Astrocyte (in vitro differentiated cells and primary cell): ENCODE measurements around the gene STAC2. TPM values are rescaled to one million over a fixed set of nuclear protein-coding genes. Genes with fewer than 3 reads are reported as not detected.

Experiments used
- DNase-seq: peaks from one replicate; pipeline ENCODE4 v3.0.0-alpha.2; 2010; ENCODE audit warnings: low read depth
- FAIRE-seq: peaks from 2 replicates; lab custom pipeline; 2011; peaks lifted over from hg19 to GRCh38; lab: Jason Lieb, UNC
- H2AFZ ChIP-seq: 2 replicates; pipeline ENCODE4 v1.6.0; 2012; ENCODE audit warnings: low read depth, low read length, inconsistent platforms
- H3K27ac ChIP-seq: 2 replicates; pipeline ENCODE4 v1.5.1; 2011; ENCODE audit warnings: low read depth, low read length, inconsistent platforms
- H3K27me3 ChIP-seq: 2 replicates; pipeline ENCODE4 v1.6.0; 2011; ENCODE audit warnings: low read length, inconsistent platforms; ENCODE audit not compliant: insufficient read depth
- H3K36me3 ChIP-seq: 2 replicates; pipeline ENCODE4 v1.5.1; 2011; ENCODE audit warnings: low read length, inconsistent platforms; ENCODE audit not compliant: insufficient read depth
- H3K4me1 ChIP-seq: 2 replicates; pipeline ENCODE4 v1.5.1; 2011; ENCODE audit warnings: low read length, inconsistent platforms; ENCODE audit not compliant: insufficient read depth
- H3K4me2 ChIP-seq: 2 replicates; pipeline ENCODE4 v1.6.0; 2012; ENCODE audit warnings: low read length, inconsistent platforms
- H3K4me3 ChIP-seq: 2 replicates; pipeline ENCODE4 v1.5.1; 2011; ENCODE audit warnings: low read depth, mild to moderate bottlenecking, low read length, inconsistent platforms; ENCODE audit not compliant: insufficient read depth
- H3K79me2 ChIP-seq: 2 replicates; pipeline ENCODE4 v1.6.0; 2012; ENCODE audit warnings: mild to moderate bottlenecking, low read length, inconsistent platforms; ENCODE audit not compliant: insufficient read depth
- H3K9ac ChIP-seq: 2 replicates; pipeline ENCODE4 v1.6.0; 2012; ENCODE audit warnings: mild to moderate bottlenecking, low read length, inconsistent platforms
- H3K9me3 ChIP-seq: 2 replicates; pipeline ENCODE4 v1.5.1; 2012; ENCODE audit warnings: low read depth, mild to moderate bottlenecking, low read length, inconsistent platforms; ENCODE audit not compliant: insufficient read depth
- H4K20me1 ChIP-seq: 2 replicates; pipeline ENCODE4 v1.6.0; 2012; ENCODE audit warnings: low read length, inconsistent platforms; ENCODE audit not compliant: insufficient read depth
- H3K27ac Mint-ChIP-seq: one replicate; pipeline ENCODE4 v1.8.0; 2021; ENCODE audit warnings: mild to moderate bottlenecking, mixed read lengths; ENCODE audit not compliant: unreplicated experiment
- H3K27me3 Mint-ChIP-seq: one replicate; pipeline ENCODE4 v1.8.0; 2021; ENCODE audit warnings: low read depth, mixed read lengths; ENCODE audit not compliant: unreplicated experiment
- H3K36me3 Mint-ChIP-seq: one replicate; pipeline ENCODE4 v1.8.0; 2021; ENCODE audit warnings: low read depth, mixed read lengths; ENCODE audit not compliant: unreplicated experiment
- H3K4me1 Mint-ChIP-seq: one replicate; pipeline ENCODE4 v1.8.0; 2021; ENCODE audit warnings: low read depth, mixed read lengths; ENCODE audit not compliant: unreplicated experiment
- H3K4me3 Mint-ChIP-seq: one replicate; pipeline ENCODE4 v1.8.0; 2021; ENCODE audit warnings: mild to moderate bottlenecking, moderate library complexity, mixed read lengths; ENCODE audit not compliant: unreplicated experiment
- H3K9me3 Mint-ChIP-seq: one replicate; pipeline ENCODE4 v1.8.0; 2021; ENCODE audit warnings: mild to moderate bottlenecking, mixed read lengths; ENCODE audit not compliant: unreplicated experiment
- CTCF ChIP-seq: IDR thresholded peaks from 2 replicates; pipeline ENCODE4 v1.5.1; 2011; ENCODE audit warnings: low read depth, mild to moderate bottlenecking, inconsistent platforms, low read length, moderate library complexity; ENCODE audit not compliant: insufficient read depth
- EZH2 ChIP-seq: IDR thresholded peaks from 2 replicates; pipeline ENCODE4 v1.6.1; 2012; ENCODE audit warnings: mild to moderate bottlenecking, low read length, inconsistent platforms; ENCODE audit not compliant: insufficient read depth
- total RNA-seq: library from RNA; stranded (reverse); gene quantifications from 2 replicates; pipeline ENCODE4 v1.2.1, GENCODE V29; 2021

STAC2 gene
- total RNA-seq, 1 donor from 2014 or later: not detected

GRCh38 chr17:39240631-39241030 is 14.9 kb upstream of the STAC2 start:
- Histone ChIP-seq H3K79me2 (no peaks in the 10 kb centered on the region), H3K27ac (no peak overlapping the region), H4K20me1 (peaks cover 4% of the 10 kb centered on the region), H3K4me2 (no peak overlapping the region), H3K27me3 (peaks cover 3% of the 10 kb centered on the region), H3K36me3 (no peaks in the 10 kb centered on the region), H3K9me3 (no peaks in the 10 kb centered on the region), H3K9ac (no peak overlapping the region), H3K4me1 (peaks cover 7% of the 10 kb centered on the region), H2AFZ (no peak overlapping the region), H3K4me3 (no peak overlapping the region)
- no peak overlapping the region for H3K27ac Mint-ChIP-seq
- FAIRE-seq: no peak
- H3K27me3 Mint-ChIP-seq: peaks cover 17% of the 10 kb centered on the region
- H3K9me3 Mint-ChIP-seq: no peaks in the 10 kb centered on the region
- DNase-seq: no peak
- peaks cover 2% of the 10 kb centered on the region for H3K4me1 Mint-ChIP-seq
- TF ChIP-seq EZH2 (no peak), CTCF (no peak)
- no peaks in the 10 kb centered on the region for H3K36me3 Mint-ChIP-seq
- H3K4me3 Mint-ChIP-seq: no peak overlapping the region

- Mint-ChIP-seq H3K4me1 (peaks cover 2% of the 10 kb centered on the region), H3K27ac (no peak overlapping the region), H3K36me3 (no peaks in the 10 kb centered on the region), H3K9me3 (no peaks in the 10 kb centered on the region), H3K27me3 (peaks cover 22% of the 10 kb centered on the region), H3K4me3 (no peak overlapping the region)
- Histone ChIP-seq H4K20me1 (peaks cover 4% of the 10 kb centered on the region), H3K9ac (no peak overlapping the region), H3K4me2 (no peak overlapping the region), H3K4me1 (peaks cover 7% of the 10 kb centered on the region), H3K27ac (no peak overlapping the region), H2AFZ (no peak overlapping the region), H3K9me3 (no peaks in the 10 kb centered on the region), H3K36me3 (no peaks in the 10 kb centered on the region), H3K27me3 (peaks cover 3% of the 10 kb centered on the region), H3K79me2 (no peaks in the 10 kb centered on the region), H3K4me3 (no peak overlapping the region)
- TF ChIP-seq CTCF (peak; percentile 7), EZH2 (no peak)
- FAIRE-seq (no peak), DNase-seq (no peak)
Observed at GRCh38 chr17:39239640-39240314, 14.0 kb upstream of the STAC2 start.

GRCh38 chr17:39238311-39238972 is 12.7 kb upstream of the STAC2 start:
- Mint-ChIP-seq H3K36me3 (no peaks in the 10 kb centered on the region), H3K9me3 (no peaks in the 10 kb centered on the region), H3K27me3 (peaks cover 22% of the 10 kb centered on the region), H3K4me1 (no peaks in the 10 kb centered on the region), H3K4me3 (no peak overlapping the region), H3K27ac (no peak overlapping the region)
- no peak overlapping the region for H3K9ac ChIP-seq
- no peaks in the 10 kb centered on the region for H3K9me3 ChIP-seq
- TF ChIP-seq EZH2: no peak
- no peak for TF ChIP-seq CTCF
- FAIRE-seq: no peak
- no peak overlapping the region for H2AFZ ChIP-seq
- peak overlapping the region; percentile 38 for H3K4me2 ChIP-seq
- H3K36me3 ChIP-seq: no peaks in the 10 kb centered on the region
- DNase-seq: no peak
- H3K27me3 ChIP-seq: peaks cover 3% of the 10 kb centered on the region
- no peak overlapping the region for H3K4me3 ChIP-seq
- no peaks in the 10 kb centered on the region for H4K20me1 ChIP-seq
- H3K4me1 ChIP-seq: peaks cover 7% of the 10 kb centered on the region
- no peak overlapping the region for H3K27ac ChIP-seq
- H3K79me2 ChIP-seq: no peaks in the 10 kb centered on the region
